ENCODE measurements around the gene DOK6. TPM values are rescaled to one million over a fixed set of nuclear protein-coding genes. Genes with fewer than 3 reads are reported as not detected.
"Not testable (repeated sequence)": the region's sequence is repeated elsewhere in the genome, so short reads cannot be mapped to it uniquely, and the experiment has no call there.

DOK6 gene
- total RNA-seq, 1 donor from 2014 or later, result not detected

DNA sequence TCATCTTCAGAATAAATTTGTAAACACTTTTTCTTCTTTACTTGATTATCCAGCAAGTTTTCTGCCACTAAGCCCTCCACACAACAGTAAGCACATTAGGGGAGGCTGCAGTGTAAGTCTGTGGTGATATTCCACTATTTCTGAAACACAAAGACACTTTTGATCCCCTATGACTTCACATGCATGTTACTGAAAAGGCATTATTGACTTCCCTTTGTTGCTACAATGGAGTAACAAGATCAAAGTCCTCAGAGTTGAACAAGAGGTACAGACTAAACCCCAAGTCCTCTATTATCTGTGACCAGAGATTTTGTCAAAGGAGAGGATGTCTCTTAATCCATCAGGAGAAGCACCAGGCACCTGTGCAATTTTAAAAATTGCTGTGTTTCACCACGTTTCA lies 389.1 kb downstream of the DOK6 start:
- intact Hi-C loops (cut with micrococcal nuclease), result no loop called here

- intact Hi-C loops (cut with micrococcal nuclease), result no loop called here
Observed at GRCh38 chr18:69790649-69791048, 390.0 kb downstream of the DOK6 start.

GRCh38 chr18:69795791-69796190 lies 395.1 kb downstream of the DOK6 start:
- intact Hi-C loops (cut with micrococcal nuclease), result no loop called here

DNA sequence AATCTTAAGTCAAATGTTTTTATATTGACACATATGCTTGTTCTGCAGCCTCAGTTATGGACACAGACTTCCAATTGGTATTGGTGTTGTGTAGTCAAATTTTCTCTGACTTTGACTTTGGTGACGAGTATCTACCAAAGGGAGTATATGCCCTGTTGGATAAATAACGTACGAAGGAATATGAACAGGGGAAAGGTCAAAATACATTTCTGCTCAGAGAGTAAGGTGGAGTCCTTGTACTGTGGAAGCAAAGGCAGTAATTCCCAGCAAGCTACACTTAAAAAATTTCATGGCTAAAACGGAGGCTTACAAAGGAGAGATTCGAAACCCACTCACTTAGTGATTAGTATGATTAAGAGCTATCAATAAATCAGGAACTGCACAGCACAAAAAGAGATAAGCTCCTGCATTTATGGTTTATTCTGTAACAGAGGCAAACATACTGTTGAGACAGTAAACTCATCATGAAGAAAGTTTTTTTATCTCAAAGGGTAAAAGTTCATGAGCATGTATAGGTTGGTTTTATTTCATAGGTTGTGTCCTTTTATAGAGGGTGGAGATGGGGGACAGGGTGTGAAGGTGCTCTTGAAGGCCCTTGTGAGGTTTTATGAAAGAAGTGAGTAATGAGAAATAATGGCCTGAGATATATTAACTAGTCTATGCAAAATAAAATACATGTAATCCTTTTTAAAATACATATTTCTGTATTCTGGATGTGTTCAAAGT lies 404.3 kb downstream of the DOK6 start:
- intact Hi-C loops (cut with micrococcal nuclease), result no loop called here

GRCh38 chr18:69808399-69808798 lies 407.7 kb downstream of the DOK6 start:
- intact Hi-C loops (cut with micrococcal nuclease), result no loop called here

- intact Hi-C loops (cut with micrococcal nuclease), result no loop called here
Observed at GRCh38 chr18:69813559-69813958, 412.9 kb downstream of the DOK6 start.

DNA sequence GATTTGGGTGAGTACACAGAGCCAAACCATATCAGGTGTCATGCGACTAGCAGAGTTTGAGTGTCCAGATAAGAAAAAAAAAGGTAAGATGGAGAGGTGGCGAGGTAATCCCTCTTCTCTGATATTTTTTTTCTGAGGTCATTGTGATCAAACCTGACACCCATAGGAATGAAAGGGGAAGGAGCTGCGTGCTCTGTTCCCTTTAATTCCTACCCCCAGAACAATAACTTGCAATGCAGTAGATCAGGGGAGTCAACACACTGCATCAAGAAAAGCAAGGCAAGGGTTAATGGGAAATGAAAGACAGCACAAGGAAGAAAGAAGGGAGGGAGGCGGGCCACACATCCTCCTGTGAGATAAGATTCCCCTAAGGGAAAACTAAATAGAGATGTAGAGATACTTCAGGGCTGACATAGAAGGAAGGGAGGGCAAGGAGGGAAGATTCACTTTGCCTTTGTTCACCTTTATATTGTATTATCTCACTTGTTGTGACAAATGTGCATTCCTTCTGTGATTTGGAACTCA lies 414.2 kb downstream of the DOK6 start:
- intact Hi-C loops (cut with micrococcal nuclease), result no loop called here

DNA sequence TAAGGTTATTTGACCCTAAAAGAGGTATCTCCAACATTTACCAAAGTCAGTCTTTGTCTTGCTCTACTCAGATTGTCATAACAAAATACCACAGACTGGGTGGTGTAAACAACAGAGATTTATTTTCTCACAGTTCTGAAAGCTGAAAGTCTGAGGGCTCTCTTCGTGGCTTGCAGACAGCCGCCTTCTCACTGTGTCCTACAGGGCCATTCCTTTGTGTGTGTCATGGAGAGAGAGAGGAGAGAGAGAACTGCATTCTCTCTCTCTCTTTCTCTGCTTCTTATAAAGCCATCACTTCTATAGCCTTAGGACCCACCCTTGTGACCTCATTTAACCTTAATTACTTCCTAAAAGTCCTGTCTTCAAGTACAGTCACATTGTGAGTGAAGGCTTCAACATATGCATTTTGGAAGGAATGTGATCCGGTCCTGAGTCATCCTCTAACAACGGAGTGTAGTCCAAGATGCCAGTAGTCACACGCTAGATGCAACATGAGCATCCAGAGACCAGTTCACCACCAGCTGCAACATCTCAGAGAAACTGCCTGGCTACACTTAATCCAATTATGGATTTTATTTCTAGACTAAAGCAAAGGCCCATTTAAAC lies 416.8 kb downstream of the DOK6 start:
- intact Hi-C loops (cut with micrococcal nuclease), result no loop called here

- intact Hi-C loops (cut with micrococcal nuclease), result no loop called here
Observed at GRCh38 chr18:69819460-69819859, 418.8 kb downstream of the DOK6 start.

DNA sequence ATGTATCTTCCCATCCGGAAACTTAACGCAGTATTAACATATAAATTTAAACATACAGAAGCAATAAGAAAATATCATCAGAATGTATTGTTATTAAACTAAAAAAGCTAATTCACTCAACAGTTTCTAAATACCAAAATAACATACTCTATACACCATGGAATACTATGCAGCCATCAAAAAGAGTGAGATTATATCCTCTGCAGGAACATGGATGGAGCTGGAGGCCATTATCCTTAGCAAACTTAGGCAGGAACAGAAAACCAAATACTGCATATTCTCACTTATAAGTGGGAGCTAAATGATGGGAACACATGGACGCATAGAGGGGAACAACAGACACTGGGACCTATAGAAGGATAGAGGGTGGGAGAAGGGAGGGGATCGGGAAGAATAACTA lies 419.9 kb downstream of the DOK6 start:
- intact Hi-C loops (cut with micrococcal nuclease), result no loop called here

- intact Hi-C loops (cut with micrococcal nuclease), result no loop called here
Observed at GRCh38 chr18:69830189-69830588, 429.5 kb downstream of the DOK6 start.

DNA sequence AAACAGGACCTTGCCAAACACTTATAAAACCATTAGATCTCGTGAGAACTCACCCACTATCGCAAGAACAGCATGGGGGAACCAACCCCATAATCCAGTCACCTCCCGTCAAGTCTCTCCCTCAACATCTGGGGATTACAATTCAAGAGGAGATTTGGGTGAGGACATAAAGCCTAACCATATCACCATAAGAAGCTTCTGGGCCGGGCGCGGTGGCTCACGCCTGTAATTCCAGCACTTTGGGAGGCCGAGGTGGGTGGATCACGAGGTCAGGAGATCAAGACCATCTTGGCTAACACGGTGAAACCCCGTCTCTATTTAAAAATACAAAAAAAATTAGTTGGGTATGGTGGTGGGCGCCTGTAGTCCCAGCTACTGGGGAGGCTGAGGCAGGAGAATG lies 434.3 kb downstream of the DOK6 start:
- intact Hi-C loops (cut with micrococcal nuclease), result not testable (repeated sequence)

DNA sequence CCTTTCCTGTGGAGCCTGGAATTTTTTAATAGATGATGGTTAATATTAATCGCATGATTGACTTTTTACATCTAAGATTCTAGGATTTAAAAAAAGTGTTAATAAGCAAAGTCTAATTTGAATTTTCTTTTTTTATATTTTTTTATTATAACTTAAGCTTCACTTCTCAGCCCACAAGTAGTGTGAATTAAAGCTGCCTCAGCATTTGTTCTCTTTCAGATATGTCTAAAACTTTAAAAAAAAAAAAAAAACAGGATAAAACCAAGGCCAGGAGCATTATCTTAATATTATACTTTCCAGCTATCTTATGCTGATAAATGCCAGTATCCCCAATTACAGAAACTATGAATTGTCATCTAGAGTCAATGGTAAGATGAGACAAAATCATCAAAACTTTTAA lies 437.3 kb downstream of the DOK6 start:
- intact Hi-C loops (cut with micrococcal nuclease), result no loop called here

DNA sequence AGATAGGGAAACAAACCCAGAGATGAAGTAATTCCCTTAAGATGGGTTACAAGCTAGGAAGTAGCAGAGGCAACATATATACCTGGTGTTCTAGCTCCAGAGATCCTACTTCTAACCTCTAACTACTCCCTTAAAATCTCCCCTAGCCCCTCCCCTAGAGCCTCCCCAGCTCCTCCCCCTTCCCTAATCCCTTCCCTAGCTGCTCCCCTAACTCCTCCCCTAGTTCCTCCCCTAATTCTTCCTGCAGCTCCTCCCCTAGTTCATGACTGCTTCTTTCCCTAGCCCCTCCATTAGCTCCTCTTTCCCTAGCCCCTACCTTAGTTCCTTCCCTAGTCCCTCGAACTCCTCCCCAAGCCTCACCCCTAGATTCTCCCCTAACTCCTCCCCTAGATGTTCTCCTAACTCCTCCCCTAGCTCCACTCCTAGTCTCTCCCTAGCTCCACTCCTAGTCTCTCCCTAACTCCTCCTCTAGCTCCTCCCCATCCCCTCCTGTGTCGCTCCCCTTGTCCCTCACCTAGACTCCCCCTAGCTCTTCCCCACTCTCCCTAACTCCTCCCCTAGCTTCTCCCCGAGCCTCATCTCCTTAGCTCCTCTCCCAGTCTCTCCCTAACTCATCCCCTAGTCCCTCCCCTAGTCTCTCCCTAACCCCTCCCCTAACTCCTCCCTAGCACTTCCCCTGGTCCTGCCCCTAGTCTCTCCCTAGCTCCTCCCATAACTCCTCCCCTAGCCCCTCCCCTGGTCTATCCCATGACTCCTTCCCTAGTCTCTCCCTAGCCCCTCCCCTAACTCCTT lies 438.1 kb downstream of the DOK6 start:
- intact Hi-C loops (cut with micrococcal nuclease), result no loop called here

- intact Hi-C loops (cut with micrococcal nuclease), result no loop called here
Observed at GRCh38 chr18:69839497-69839896, 438.8 kb downstream of the DOK6 start.

GRCh38 chr18:69840001-69840400 lies 439.3 kb downstream of the DOK6 start:
- intact Hi-C loops (cut with micrococcal nuclease), result no loop called here

DNA sequence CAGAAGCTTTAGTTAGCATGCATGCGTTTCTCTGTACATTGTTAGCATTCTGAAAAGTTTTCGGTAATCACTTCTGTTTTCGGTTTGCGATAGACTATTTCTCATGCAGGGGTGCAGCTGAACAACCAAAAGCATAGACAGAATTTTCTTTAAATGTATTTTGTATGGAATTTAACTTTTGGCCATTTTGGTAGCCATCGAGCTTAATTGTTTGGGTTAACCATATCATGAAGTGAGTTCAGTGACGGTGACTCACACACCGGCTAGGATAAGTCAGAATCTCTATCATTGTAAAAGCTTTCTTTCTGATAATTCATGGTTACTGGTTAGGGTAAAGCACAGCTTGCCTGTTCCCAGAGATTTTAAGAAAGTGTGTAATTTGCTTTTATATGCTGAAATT lies 439.8 kb downstream of the DOK6 start:
- intact Hi-C loops (cut with micrococcal nuclease), result no loop called here

DNA sequence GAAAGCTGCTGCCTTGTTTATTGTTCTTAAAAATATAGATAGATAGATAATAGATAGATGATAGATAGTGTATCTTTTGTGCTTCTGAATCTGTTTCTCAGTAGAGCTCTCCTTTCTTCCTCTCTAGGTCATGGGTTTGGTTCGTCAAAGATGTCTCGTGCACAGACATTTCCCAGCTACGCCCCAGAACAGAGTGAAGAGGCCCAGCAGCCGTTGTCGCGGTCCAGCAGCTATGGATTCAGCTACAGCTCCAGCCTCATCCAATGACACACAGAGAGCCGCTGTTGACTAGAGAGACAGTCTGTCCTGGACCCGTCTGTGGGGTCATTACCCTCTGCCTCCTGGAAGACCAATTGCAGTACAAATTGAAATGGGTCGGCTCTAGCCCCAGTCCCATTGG lies 440.4 kb downstream of the DOK6 start:
- intact Hi-C loops (cut with micrococcal nuclease), result no loop called here

DNA sequence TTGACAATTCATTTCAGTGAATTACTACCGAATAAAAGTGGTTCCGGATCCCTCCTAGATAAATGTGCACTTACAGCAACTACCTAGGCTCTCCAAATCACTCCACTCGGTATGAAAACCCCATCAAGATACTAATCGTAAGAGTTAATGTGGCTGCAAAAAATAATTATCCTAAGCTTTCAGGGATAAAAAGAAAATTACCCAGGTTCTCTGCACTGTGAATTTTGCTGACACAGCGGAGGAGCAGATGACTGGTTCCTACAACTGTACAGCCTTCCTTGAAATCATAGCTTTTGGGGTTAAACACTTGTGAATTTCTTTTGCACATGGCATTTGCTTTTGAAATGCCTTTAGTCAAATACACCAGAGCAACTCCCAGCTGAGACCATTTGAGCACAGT lies 442.3 kb downstream of the DOK6 start:
- intact Hi-C loops (cut with micrococcal nuclease), result no loop called here

- intact Hi-C loops (cut with micrococcal nuclease), result loop anchor here (2.0 to 5.0 kb wide), 2 partner anchors 228 to 242 kb away; no protein-coding TSS in a partner anchor
Observed at GRCh38 chr18:69844656-69845055, 444.0 kb downstream of the DOK6 start.

- intact Hi-C loops (cut with micrococcal nuclease), result loop anchor here (2.0 to 5.0 kb wide), 2 partner anchors 226 to 241 kb away; no protein-coding TSS in a partner anchor
Observed at GRCh38 chr18:69845593-69846506, 445.2 kb downstream of the DOK6 start.

Measured in T-helper 1 cell treated with Interleukin-12 subunit alpha and Interleukin-12 subunit beta and Interleukin-4 antibody, amounts not matched to agents 30 ng/mL and 1 ng/mL, for 36 hours (primary cell).